GM18502 (cell line): ENCODE results near the gene LIPE.

Experiments used
- ATAC-seq: cut with Tn5 transposase; IDR thresholded peaks from one replicate; pipeline ENCODE4 v1.9.1; 2021; ENCODE audit warnings: mild to moderate bottlenecking; ENCODE audit not compliant: unreplicated experiment, poor library complexity

The LIPE gene

DNA sequence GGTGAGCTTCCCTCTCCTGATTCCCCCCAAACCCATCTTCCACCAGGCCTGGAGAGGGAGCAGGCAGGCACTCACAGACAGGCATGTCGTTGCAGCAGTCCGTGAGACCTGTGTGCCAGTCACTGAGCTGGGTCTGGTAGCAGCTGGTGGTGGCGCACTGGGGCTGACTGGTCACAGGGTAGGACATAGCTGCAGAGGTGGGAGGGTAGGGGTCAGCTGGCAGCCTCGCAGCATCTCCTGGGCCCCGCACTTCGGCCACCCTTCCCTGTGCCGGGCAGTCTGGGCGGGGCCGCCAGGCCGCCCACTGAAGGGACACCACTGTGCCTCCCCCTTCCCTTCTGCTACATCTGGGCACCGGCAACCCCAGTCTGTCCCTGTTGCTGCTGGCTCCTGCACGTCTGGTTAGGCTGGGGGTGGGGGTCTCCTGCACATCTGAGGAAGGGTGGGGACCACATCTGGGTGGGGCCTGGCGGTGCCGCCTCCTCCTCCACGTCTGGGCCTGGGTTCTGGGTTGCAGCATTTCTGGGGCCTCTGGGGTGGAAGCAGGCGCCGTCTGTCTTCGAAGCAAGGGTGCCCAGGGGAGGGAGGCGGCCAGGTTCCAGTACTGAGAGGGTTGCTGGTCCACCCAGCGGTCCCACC lies 38.2 kb downstream of the LIPE start:
- ATAC-seq: no peak

- no peak for ATAC-seq
Observed at GRCh38 chr19:42386974-42387707, 40.0 kb downstream of the LIPE start.

GRCh38 chr19:42380155-42380554 lies 47.0 kb downstream of the LIPE start:
- ATAC-seq: no peak

- ATAC-seq: no peak
Observed at GRCh38 chr19:42378225-42379215, 48.7 kb downstream of the LIPE start.

GRCh38 chr19:42376177-42376555 lies 51.0 kb downstream of the LIPE start:
- no peak for ATAC-seq

GRCh38 chr19:42375415-42376176 lies 51.6 kb downstream of the LIPE start:
- no peak for ATAC-seq

DNA sequence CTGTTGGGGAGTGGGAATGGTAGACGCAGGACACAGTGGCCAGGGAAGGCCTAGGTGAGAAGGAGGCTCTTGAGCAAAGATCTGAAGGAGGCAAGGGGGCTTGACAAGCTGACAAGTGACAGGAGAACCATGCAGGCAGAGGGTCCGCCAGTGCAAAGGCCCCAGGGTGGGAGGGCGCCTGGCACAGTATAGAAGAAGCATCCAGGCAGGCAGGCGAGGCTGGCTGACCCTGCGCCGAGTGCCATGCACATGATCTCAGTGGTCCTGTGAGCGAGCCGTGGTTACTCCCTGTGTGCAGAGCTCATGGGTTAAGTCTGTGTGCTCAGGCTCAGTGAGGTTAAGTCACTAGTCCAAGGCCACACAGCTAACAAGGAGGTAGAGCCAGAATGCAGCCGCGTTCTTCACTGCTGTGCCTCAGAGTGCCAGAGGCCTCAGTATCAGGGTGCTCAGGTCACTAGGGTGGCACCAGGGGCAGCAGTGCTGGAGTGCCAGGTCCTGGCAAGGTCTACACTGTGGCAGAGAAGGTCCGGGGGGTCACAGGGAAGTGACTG lies 52.3 kb downstream of the LIPE start:
- ATAC-seq: no peak

GRCh38 chr19:42370626-42371175 lies 56.5 kb downstream of the LIPE start:
- no peak for ATAC-seq

DNA sequence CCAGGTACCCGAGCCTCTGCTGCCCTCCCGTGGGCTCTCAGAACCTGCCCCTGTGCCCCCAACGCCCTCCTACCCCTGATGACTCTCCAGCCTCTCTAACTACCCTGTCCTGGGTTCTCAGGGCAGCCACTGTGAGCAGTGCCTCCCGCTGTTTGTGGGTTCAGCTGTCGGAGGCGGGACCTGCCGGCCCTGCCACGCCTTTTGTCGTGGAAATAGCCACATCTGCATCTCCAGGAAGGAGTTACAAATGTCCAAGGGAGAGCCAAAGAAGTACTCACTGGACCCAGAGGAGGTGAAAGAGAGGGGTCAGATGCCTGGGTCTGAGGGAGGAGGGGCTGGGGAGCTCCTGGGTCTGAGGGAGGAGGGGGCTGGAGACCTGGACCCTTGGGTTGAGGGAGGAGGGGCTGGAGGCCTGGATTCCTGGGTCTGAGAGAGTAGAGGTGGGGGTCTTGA lies 57.1 kb downstream of the LIPE start:
- no peak for ATAC-seq

DNA sequence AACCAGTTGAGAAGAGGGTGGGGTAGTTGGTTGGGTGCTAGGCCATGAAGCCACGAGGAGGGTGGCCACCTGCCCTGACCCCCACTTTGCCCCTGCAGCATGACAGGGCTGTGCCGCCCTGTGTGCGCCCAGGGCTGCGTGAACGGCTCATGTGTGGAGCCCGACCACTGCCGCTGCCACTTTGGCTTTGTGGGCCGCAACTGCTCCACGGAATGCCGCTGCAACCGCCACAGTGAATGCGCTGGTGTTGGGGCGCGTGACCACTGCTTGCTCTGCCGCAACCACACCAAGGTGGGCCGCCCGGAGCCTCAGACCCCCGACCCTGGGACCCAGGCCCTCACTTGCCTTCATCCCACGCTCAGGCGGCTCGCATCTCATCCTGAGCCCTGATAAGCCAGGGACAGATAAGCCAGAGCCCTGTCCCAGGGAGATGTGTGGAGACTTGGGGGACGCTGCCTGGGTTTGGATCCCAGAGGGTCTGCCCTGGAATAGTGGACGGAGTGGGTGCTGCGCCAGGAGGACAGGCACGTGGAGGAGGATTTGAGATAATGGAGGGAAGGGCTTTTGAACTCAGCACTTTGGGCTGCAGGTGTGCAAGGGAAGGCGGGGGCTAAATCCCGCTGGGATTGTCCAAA lies 57.6 kb downstream of the LIPE start:
- no peak for ATAC-seq

DNA sequence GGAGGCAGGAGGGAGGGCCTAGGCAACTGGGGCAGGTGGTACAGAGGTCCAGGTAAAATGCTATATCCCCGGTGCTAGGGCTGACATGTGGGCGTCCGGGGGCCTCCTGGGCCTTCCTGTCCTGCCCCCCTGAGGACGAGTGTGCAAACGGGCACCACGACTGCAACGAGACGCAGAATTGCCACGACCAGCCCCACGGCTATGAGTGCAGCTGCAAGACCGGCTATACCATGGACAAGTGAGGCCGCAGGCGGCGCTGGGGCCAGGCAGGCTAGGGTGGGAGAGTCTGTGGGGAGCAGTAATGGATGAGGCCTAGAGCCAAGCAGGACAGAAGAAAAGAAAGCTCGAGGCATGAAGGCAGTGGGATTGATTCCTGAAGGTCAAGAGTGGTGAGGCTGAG lies 58.4 kb downstream of the LIPE start:
- no peak for ATAC-seq

DNA sequence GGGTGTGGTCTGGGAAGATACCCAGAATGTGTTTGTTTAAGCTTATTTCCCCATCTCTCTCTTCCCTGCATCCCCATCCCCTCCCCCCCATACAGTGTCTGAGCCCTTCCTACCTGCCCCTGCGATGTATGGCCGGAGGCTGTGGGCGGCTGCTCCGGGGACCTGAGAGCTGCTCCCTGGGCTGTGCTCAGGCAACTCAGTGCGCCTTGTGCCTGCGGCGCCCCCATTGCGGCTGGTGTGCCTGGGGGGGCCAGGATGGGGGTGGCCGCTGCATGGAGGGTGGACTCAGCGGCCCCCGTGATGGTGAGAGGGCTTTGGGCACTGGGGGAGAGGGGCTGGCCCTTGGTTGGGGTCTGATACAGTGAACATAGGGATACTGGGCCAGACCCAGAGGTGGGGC lies 58.8 kb downstream of the LIPE start:
- no peak for ATAC-seq

- ATAC-seq: no peak
Observed at GRCh38 chr19:42367929-42368328, 59.3 kb downstream of the LIPE start.

- no peak for ATAC-seq
Observed at GRCh38 chr19:42366673-42367072, 60.5 kb downstream of the LIPE start.

GRCh38 chr19:42363614-42364346 lies 63.4 kb downstream of the LIPE start:
- no peak for ATAC-seq

GRCh38 chr19:42362891-42363440 lies 64.2 kb downstream of the LIPE start:
- no peak for ATAC-seq

- no peak for ATAC-seq
Observed at GRCh38 chr19:42362342-42362741, 64.8 kb downstream of the LIPE start.

DNA sequence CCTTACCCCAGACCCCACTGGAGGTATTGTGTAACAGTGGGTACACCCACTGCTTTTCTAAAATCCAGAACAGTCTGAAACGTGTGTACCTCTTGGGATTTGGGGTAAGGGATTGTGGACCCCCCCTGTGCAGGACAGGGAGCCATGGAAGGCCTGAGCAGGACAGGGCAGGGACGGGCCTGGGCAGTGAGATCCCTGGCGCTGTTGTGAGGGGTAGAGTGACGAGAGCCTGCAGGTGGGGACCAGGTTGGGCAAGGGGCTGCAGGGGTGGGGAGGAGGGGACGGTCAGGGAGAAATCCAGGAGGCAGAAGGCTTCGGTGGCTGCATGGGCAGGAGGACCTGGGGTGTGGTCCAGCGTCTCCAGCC lies 65.7 kb downstream of the LIPE start:
- ATAC-seq: no peak
